ENCODE results near the gene NXPH4.

Gene NXPH4

DNA sequence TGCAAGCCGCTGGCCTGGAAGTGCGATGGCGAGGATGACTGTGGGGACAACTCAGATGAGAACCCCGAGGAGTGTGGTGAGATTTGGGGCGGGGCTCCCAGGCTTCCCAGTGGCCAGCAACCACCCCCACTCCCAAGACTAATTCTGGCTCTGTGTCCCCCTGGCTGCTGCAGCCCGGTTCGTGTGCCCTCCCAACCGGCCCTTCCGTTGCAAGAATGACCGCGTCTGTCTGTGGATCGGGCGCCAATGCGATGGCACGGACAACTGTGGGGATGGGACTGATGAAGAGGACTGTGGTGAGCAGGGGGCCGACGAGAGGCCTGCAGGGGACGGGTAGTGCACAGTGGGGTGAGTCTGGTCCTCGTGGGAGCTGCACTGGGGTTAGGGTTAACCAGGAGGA lies 12.1 kb upstream of the NXPH4 start:
- TF ChIP-seq, protein P1, sequence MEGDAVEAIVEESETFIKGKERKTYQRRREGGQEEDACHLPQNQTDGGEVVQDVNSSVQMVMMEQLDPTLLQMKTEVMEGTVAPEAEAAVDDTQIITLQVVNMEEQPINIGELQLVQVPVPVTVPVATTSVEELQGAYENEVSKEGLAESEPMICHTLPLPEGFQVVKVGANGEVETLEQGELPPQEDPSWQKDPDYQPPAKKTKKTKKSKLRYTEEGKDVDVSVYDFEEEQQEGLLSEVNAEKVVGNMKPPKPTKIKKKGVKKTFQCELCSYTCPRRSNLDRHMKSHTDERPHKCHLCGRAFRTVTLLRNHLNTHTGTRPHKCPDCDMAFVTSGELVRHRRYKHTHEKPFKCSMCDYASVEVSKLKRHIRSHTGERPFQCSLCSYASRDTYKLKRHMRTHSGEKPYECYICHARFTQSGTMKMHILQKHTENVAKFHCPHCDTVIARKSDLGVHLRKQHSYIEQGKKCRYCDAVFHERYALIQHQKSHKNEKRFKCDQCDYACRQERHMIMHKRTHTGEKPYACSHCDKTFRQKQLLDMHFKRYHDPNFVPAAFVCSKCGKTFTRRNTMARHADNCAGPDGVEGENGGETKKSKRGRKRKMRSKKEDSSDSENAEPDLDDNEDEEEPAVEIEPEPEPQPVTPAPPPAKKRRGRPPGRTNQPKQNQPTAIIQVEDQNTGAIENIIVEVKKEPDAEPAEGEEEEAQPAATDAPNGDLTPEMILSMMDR (IDR thresholded peaks at IDR 0.05; ENCODE audit: low read depth, low read length), result no peak
- Histone ChIP-seq H3K9me3 (ENCODE audit: severe bottlenecking) (no peaks in the 10 kb centered on the region), H3K36me3 (peaks cover 3% of the 10 kb centered on the region; the same call in 1 of the 2 replicates), H3K27ac (no peak overlapping the region), H3K27me3 (ENCODE audit: insufficient read depth, low read depth, severe bottlenecking) (no peaks in the 10 kb centered on the region), H3K4me3 (ENCODE audit: low read depth, low read length) (no peak overlapping the region)
- DNase-seq, result no peak

DNA sequence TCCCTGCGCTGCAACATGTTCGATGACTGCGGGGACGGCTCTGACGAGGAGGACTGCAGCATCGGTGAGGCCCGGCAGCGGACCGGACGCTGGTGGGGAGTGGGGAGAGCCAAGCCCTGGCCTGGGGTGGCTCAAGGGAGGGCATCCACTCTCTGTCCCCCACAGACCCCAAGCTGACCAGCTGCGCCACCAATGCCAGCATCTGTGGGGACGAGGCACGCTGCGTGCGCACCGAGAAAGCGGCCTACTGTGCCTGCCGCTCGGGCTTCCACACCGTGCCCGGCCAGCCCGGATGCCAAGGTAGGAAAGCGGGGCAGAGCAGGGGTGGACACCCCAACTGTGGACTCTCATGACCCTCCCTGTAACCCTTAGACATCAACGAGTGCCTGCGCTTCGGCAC lies 11.4 kb upstream of the NXPH4 start:
- H3K4me3 ChIP-seq (ENCODE audit: low read depth, low read length), result no peak overlapping the region
- no peak overlapping the region for H3K27ac ChIP-seq
- H3K9me3 ChIP-seq (ENCODE audit: severe bottlenecking), result no peaks in the 10 kb centered on the region
- H3K36me3 ChIP-seq, result peaks cover 3% of the 10 kb centered on the region; the same call in 1 of the 2 replicates
- no peaks in the 10 kb centered on the region for H3K27me3 ChIP-seq (ENCODE audit: insufficient read depth, low read depth, severe bottlenecking)
- TF ChIP-seq, protein P1 (IDR thresholded peaks at IDR 0.05; ENCODE audit: low read depth, low read length), result no peak
- DNase-seq, result no peak

GRCh38 chr12:57205931-57206330 lies 10.7 kb upstream of the NXPH4 start:
- TF ChIP-seq, protein P1 (IDR thresholded peaks at IDR 0.05; ENCODE audit: low read depth, low read length), result no peak
- Histone ChIP-seq H3K36me3 (peaks cover 3% of the 10 kb centered on the region; the same call in 1 of the 2 replicates), H3K4me3 (ENCODE audit: low read depth, low read length) (no peak overlapping the region), H3K27ac (no peak overlapping the region), H3K27me3 (ENCODE audit: insufficient read depth, low read depth, severe bottlenecking) (no peaks in the 10 kb centered on the region), H3K9me3 (ENCODE audit: severe bottlenecking) (no peaks in the 10 kb centered on the region)
- DNase-seq, result no peak

GRCh38 chr12:57207731-57208630 lies 8.6 kb upstream of the NXPH4 start:
- Histone ChIP-seq H3K27ac (no peak overlapping the region), H3K36me3 (peaks cover 3% of the 10 kb centered on the region; the same call in 1 of the 2 replicates), H3K9me3 (ENCODE audit: severe bottlenecking) (no peaks in the 10 kb centered on the region), H3K27me3 (ENCODE audit: insufficient read depth, low read depth, severe bottlenecking) (no peaks in the 10 kb centered on the region), H3K4me3 (ENCODE audit: low read depth, low read length) (no peak overlapping the region)
- TF ChIP-seq, protein P1 (IDR thresholded peaks at IDR 0.05; ENCODE audit: low read depth, low read length), result no peak
- DNase-seq, result no peak

GRCh38 chr12:57208631-57209282 lies 7.8 kb upstream of the NXPH4 start:
- Histone ChIP-seq H3K9me3 (ENCODE audit: severe bottlenecking) (no peaks in the 10 kb centered on the region), H3K36me3 (no peaks in the 10 kb centered on the region), H3K4me3 (ENCODE audit: low read depth, low read length) (no peak overlapping the region), H3K27ac (no peak overlapping the region), H3K27me3 (ENCODE audit: insufficient read depth, low read depth, severe bottlenecking) (no peaks in the 10 kb centered on the region)
- DNase-seq, result no peak
- TF ChIP-seq, protein P1 (IDR thresholded peaks at IDR 0.05; ENCODE audit: low read depth, low read length), result no peak

Data from WERI-Rb-1 (cell line).